HepG2 (cell line): ENCODE measurements around the gene RGCC. TPM values are rescaled to one million over a fixed set of nuclear protein-coding genes. Genes with fewer than 3 reads are reported as not detected.

ENCODE experiments used
- AKAP8 ChIP-seq: sonication (generic); formaldehyde crosslinking; IDR thresholded peaks from 2 replicates; pipeline ENCODE4 v1.5.1; 2020; ENCODE audit warnings: mild to moderate bottlenecking, missing genetic modification reagents
- ARNT ChIP-seq: fragments of 450-650 bp; IDR thresholded peaks from 2 replicates; pipeline ENCODE4 v1.6.1; 2017
- FOXM1 ChIP-seq: sonication (generic); formaldehyde crosslinking; IDR thresholded peaks from 2 replicates; pipeline ENCODE4 v1.5.0; 2020; ENCODE audit warnings: missing genetic modification reagents
- HMG20A ChIP-seq: IDR thresholded peaks from 2 replicates; pipeline ENCODE4 v1.6.1; 2016; ENCODE audit warnings: borderline replicate concordance
- HOXA9 ChIP-seq: sonication (generic); formaldehyde crosslinking; IDR thresholded peaks from 2 replicates; pipeline ENCODE4 v1.8.1; 2022; ENCODE audit warnings: missing genetic modification reagents, mild to moderate bottlenecking, moderate library complexity, borderline replicate concordance
- MXD4 ChIP-seq: IDR thresholded peaks from 2 replicates; pipeline ENCODE4 v1.6.1; 2016; ENCODE audit warnings: mild to moderate bottlenecking, missing biosample characterization, missing genetic modification reagents
- PCBP1 ChIP-seq: fragments of 200-400 bp; formaldehyde crosslinking; IDR thresholded peaks from 2 replicates; pipeline ENCODE4 v1.6.1; 2017; ENCODE audit warnings: mild to moderate bottlenecking, low read depth, low read length, borderline replicate concordance
- RXRB ChIP-seq: IDR thresholded peaks from 2 replicates; pipeline ENCODE4 v1.6.1; 2016; ENCODE audit warnings: borderline replicate concordance, missing genetic modification reagents, missing compliant biosample characterization
- polyA plus RNA-seq, 8 experiments: library from polyadenylated mRNA; depleted of rRNA in 3 of 8; stranded (reverse) in 7 of 8; unstranded in 1 of 8; fragments of >200 nt; fragmentation: Illumina TruSeq in 4 of 8; extraction: Trizol in 4 of 8; gene quantifications; 2 replicates each; pipeline versions ENCODE4 v1.2.1 to v1.2.3, GENCODE V29; 2011 to 2016; ENCODE audit warnings: low read depth in 4 of 8, missing spikeins in 1 of 8, mixed read lengths in 1 of 8; ENCODE audit not compliant: insufficient read depth in 1 of 8
- total RNA-seq, 5 experiments: library from RNA; depleted of rRNA; stranded (reverse); fragments of >200 nt; fragmentation: Illumina TruSeq; extraction: Trizol; gene quantifications; 2 replicates each; pipeline ENCODE4 v1.2.3, GENCODE V29; 2016; ENCODE audit warnings: low read depth in 1 of 5
- TF ChIP-seq, protein P1 (sequence below): sonication (generic); formaldehyde crosslinking; IDR thresholded peaks from 2 replicates; pipeline ENCODE4 v1.4.0; 2020; ENCODE audit warnings: missing genetic modification reagents, borderline replicate concordance
- TF ChIP-seq, protein P2 (sequence below): IDR thresholded peaks from 2 replicates; pipeline ENCODE4 v1.4.0; 2020; ENCODE audit warnings: mild to moderate bottlenecking, missing genetic modification reagents
- TF ChIP-seq, protein P3 (sequence below), 2 experiments: fragments of 450-650 bp in 1 of 2; sonication (generic) in 1 of 2; formaldehyde crosslinking in 1 of 2; IDR thresholded peaks; 2 replicates each; pipeline versions ENCODE4 v1.6.1 to v1.8.0; 2016 to 2022; ENCODE audit warnings: antibody characterized with exemption in 1 of 2, mild to moderate bottlenecking in 1 of 2, missing genetic modification reagents in 1 of 2

RGCC gene
- total and polyA plus RNA-seq, 2 of the 13 experiments (the other 11 are each of a cell fraction or from before 2014, with no cell fraction given) = 0.20 to 8.4 TPM

DNA sequence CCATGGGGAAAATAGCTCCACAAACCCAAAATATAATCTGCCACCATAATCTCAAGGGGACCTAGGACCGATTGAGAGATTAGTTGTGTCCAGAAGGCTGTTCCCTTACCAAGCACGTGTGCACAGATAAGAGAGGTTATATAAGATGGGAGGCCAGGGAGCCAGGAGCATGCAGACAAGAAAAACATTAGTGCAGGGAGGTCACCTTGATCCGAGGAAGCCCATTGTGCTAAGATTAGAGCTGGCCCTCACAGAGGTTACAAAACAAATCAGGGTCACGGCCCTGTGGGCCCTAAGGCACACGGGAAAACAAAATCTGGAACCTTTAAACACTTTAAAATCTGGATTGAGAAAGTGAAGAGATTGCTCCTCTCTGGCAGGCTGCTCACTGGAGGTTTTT lies 37.7 kb downstream of the RGCC start (continued):
- peak; percentile 51; the same call in 1 of the 2 replicates for TF ChIP-seq RXRB (CRISPR knock-in tag)
- no peak for TF ChIP-seq HOXA9 (CRISPR knock-in tag)
- TF ChIP-seq, protein P1, sequence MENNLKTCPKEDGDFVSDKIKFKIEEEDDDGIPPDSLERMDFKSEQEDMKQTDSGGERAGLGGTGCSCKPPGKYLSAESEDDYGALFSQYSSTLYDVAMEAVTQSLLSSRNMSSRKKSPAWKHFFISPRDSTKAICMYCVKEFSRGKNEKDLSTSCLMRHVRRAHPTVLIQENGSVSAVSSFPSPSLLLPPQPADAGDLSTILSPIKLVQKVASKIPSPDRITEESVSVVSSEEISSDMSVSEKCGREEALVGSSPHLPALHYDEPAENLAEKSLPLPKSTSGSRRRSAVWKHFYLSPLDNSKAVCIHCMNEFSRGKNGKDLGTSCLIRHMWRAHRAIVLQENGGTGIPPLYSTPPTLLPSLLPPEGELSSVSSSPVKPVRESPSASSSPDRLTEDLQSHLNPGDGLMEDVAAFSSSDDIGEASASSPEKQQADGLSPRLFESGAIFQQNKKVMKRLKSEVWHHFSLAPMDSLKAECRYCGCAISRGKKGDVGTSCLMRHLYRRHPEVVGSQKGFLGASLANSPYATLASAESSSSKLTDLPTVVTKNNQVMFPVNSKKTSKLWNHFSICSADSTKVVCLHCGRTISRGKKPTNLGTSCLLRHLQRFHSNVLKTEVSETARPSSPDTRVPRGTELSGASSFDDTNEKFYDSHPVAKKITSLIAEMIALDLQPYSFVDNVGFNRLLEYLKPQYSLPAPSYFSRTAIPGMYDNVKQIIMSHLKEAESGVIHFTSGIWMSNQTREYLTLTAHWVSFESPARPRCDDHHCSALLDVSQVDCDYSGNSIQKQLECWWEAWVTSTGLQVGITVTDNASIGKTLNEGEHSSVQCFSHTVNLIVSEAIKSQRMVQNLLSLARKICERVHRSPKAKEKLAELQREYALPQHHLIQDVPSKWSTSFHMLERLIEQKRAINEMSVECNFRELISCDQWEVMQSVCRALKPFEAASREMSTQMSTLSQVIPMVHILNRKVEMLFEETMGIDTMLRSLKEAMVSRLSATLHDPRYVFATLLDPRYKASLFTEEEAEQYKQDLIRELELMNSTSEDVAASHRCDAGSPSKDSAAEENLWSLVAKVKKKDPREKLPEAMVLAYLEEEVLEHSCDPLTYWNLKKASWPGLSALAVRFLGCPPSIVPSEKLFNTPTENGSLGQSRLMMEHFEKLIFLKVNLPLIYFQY (CRISPR knock-in tag) = no peak
- TF ChIP-seq, protein P2, sequence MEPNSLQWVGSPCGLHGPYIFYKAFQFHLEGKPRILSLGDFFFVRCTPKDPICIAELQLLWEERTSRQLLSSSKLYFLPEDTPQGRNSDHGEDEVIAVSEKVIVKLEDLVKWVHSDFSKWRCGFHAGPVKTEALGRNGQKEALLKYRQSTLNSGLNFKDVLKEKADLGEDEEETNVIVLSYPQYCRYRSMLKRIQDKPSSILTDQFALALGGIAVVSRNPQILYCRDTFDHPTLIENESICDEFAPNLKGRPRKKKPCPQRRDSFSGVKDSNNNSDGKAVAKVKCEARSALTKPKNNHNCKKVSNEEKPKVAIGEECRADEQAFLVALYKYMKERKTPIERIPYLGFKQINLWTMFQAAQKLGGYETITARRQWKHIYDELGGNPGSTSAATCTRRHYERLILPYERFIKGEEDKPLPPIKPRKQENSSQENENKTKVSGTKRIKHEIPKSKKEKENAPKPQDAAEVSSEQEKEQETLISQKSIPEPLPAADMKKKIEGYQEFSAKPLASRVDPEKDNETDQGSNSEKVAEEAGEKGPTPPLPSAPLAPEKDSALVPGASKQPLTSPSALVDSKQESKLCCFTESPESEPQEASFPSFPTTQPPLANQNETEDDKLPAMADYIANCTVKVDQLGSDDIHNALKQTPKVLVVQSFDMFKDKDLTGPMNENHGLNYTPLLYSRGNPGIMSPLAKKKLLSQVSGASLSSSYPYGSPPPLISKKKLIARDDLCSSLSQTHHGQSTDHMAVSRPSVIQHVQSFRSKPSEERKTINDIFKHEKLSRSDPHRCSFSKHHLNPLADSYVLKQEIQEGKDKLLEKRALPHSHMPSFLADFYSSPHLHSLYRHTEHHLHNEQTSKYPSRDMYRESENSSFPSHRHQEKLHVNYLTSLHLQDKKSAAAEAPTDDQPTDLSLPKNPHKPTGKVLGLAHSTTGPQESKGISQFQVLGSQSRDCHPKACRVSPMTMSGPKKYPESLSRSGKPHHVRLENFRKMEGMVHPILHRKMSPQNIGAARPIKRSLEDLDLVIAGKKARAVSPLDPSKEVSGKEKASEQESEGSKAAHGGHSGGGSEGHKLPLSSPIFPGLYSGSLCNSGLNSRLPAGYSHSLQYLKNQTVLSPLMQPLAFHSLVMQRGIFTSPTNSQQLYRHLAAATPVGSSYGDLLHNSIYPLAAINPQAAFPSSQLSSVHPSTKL = peak; percentile 41; the same call in 1 of the 2 replicates
- no peak for TF ChIP-seq FOXM1 (CRISPR knock-in tag)
- no peak for TF ChIP-seq PCBP1
- TF ChIP-seq MXD4 (CRISPR knock-in tag) = no peak
- peak; percentile 9; the same call in 1 of the 2 replicates for TF ChIP-seq HMG20A
- TF ChIP-seq, protein P3, sequence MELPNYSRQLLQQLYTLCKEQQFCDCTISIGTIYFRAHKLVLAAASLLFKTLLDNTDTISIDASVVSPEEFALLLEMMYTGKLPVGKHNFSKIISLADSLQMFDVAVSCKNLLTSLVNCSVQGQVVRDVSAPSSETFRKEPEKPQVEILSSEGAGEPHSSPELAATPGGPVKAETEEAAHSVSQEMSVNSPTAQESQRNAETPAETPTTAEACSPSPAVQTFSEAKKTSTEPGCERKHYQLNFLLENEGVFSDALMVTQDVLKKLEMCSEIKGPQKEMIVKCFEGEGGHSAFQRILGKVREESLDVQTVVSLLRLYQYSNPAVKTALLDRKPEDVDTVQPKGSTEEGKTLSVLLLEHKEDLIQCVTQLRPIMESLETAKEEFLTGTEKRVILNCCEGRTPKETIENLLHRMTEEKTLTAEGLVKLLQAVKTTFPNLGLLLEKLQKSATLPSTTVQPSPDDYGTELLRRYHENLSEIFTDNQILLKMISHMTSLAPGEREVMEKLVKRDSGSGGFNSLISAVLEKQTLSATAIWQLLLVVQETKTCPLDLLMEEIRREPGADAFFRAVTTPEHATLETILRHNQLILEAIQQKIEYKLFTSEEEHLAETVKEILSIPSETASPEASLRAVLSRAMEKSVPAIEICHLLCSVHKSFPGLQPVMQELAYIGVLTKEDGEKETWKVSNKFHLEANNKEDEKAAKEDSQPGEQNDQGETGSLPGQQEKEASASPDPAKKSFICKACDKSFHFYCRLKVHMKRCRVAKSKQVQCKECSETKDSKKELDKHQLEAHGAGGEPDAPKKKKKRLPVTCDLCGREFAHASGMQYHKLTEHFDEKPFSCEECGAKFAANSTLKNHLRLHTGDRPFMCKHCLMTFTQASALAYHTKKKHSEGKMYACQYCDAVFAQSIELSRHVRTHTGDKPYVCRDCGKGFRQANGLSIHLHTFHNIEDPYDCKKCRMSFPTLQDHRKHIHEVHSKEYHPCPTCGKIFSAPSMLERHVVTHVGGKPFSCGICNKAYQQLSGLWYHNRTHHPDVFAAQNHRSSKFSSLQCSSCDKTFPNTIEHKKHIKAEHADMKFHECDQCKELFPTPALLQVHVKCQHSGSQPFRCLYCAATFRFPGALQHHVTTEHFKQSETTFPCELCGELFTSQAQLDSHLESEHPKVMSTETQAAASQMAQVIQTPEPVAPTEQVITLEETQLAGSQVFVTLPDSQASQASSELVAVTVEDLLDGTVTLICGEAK (IDR thresholded peaks at IDR 0.05) = no peak
- TF ChIP-seq, protein P3 (CRISPR knock-in tag; IDR thresholded peaks at IDR 0.05) = no peak
- no peak for TF ChIP-seq ARNT
- no peak for TF ChIP-seq AKAP8
